Measurements from ENCODE around the gene PAN2. TPM values are rescaled to one million over a fixed set of nuclear protein-coding genes. Genes with fewer than 3 reads are reported as not detected.
"Not testable (repeated sequence)": the region's sequence is repeated elsewhere in the genome, so short reads cannot be mapped to it uniquely, and the experiment has no call there.

The PAN2 gene
- polyA plus RNA-seq, 3 donors, result 8.8 to 120 (median 16.0) TPM

GRCh38 chr12:56350662-56351061 is 16.9 kb upstream of the PAN2 start:
- no peak for TF ChIP-seq CTCF (IDR thresholded peaks at IDR 0.05)
- Histone ChIP-seq H3K4me1 (ENCODE audit: control insufficient read depth in 1 of 2, insufficient read depth in 2 of 2, low read length in 2 of 2) (no peaks in the 10 kb centered on the region), H3K27ac (ENCODE audit: low read depth in 1 of 2, low read length in 2 of 2) (peak overlapping the region in 1 of 2 donors; percentile 43), H3K4me3 (replicated peaks in 1 of 3; ENCODE audit: low read depth in 2 of 3, low read length in 3 of 3) (no peak overlapping the region), H3K9me3 (replicated peaks in 1 of 2; ENCODE audit: control insufficient read depth in 1 of 2, insufficient read depth in 1 of 2, low read length in 2 of 2) (no peaks in the 10 kb centered on the region), H3K79me2 (ENCODE audit: insufficient read depth, low read length) (peaks cover 16% of the 10 kb centered on the region), H3K4me2 (replicated peaks; ENCODE audit: extremely low read depth, low read length, poor library complexity, severe bottlenecking) (no peak overlapping the region), H3K27me3 (ENCODE audit: control insufficient read depth in 2 of 2, insufficient read depth in 2 of 2, low read length in 2 of 2) (no peaks in the 10 kb centered on the region), H4K20me1 (ENCODE audit: insufficient read depth, low read length) (peaks cover 63% of the 10 kb centered on the region), H3K36me3 (replicated peaks in 1 of 2; ENCODE audit: control insufficient read depth in 1 of 2, insufficient read depth in 2 of 2, low read length in 2 of 2) (peaks cover 92 to 98% of the 10 kb centered on the region in 2 donors), H3K9ac (ENCODE audit: insufficient read depth, low read length, poor library complexity, severe bottlenecking) (no peak overlapping the region), H2AFZ (ENCODE audit: insufficient read depth, low read depth, low read length, poor library complexity, severe bottlenecking) (no peak overlapping the region)
- peak overlapping the region in 1 of 7 donors; percentile 77 for H3K27ac Mint-ChIP-seq
- H3K9me3 Mint-ChIP-seq, result no peaks in the 10 kb centered on the region
- WGBS (ENCODE audit: insufficient coverage), result 100% methylated on average over 1 of the region's 2 CpGs
- H3K4me3 Mint-ChIP-seq, result no peak overlapping the region
- intact Hi-C loops (cut with micrococcal nuclease), result no loop called here
- no peaks in the 10 kb centered on the region for H3K4me1 Mint-ChIP-seq
- H3K36me3 Mint-ChIP-seq, result peaks cover 81 to 94% of the 10 kb centered on the region in 2 donors
- no peak for DNase-seq
- H3K27me3 Mint-ChIP-seq (ENCODE audit: low read depth in 3 of 3), result no peaks in the 10 kb centered on the region

- H2AFZ ChIP-seq (ENCODE audit: insufficient read depth, low read depth, low read length, poor library complexity, severe bottlenecking), result no peak overlapping the region
- H3K79me2 ChIP-seq (ENCODE audit: insufficient read depth, low read length), result peaks cover 5% of the 10 kb centered on the region
- H3K4me3 ChIP-seq (replicated peaks in 1 of 3; ENCODE audit: low read depth in 2 of 3, low read length in 3 of 3), result no peak overlapping the region
- peak overlapping the region in 1 of 2 donors; percentile 20 for H3K27ac ChIP-seq (ENCODE audit: low read depth in 1 of 2, low read length in 2 of 2)
- no peaks in the 10 kb centered on the region for H3K4me1 Mint-ChIP-seq
- peak overlapping the region in 2 of 7 donors; percentile 27 to 37 for H3K27ac Mint-ChIP-seq
- H3K36me3 ChIP-seq (replicated peaks in 1 of 2; ENCODE audit: control insufficient read depth in 1 of 2, insufficient read depth in 2 of 2, low read length in 2 of 2), result peaks cover 90 to 97% of the 10 kb centered on the region in 2 donors
- H3K36me3 Mint-ChIP-seq, result peaks cover 72 to 95% of the 10 kb centered on the region in 2 donors
- no peaks in the 10 kb centered on the region for H3K9me3 Mint-ChIP-seq
- no peak for DNase-seq
- no peaks in the 10 kb centered on the region for H3K27me3 ChIP-seq (ENCODE audit: control insufficient read depth in 2 of 2, insufficient read depth in 2 of 2, low read length in 2 of 2)
- H3K4me1 ChIP-seq (ENCODE audit: control insufficient read depth in 1 of 2, insufficient read depth in 2 of 2, low read length in 2 of 2), result no peaks in the 10 kb centered on the region
- H3K9ac ChIP-seq (ENCODE audit: insufficient read depth, low read length, poor library complexity, severe bottlenecking), result no peak overlapping the region
- no peak for TF ChIP-seq CTCF (IDR thresholded peaks at IDR 0.05)
- no peaks in the 10 kb centered on the region for H3K9me3 ChIP-seq (replicated peaks in 1 of 2; ENCODE audit: control insufficient read depth in 1 of 2, insufficient read depth in 1 of 2, low read length in 2 of 2)
- H3K27me3 Mint-ChIP-seq (ENCODE audit: low read depth in 3 of 3), result no peaks in the 10 kb centered on the region
- intact Hi-C loops (cut with micrococcal nuclease), result no loop called here
- WGBS (ENCODE audit: insufficient coverage), result 100% methylated on average over 2 of the region's 5 CpGs
- no peak overlapping the region for H3K4me3 Mint-ChIP-seq
- H4K20me1 ChIP-seq (ENCODE audit: insufficient read depth, low read length), result peaks cover 48% of the 10 kb centered on the region
- H3K4me2 ChIP-seq (replicated peaks; ENCODE audit: extremely low read depth, low read length, poor library complexity, severe bottlenecking), result no peak overlapping the region
Measured at GRCh38 chr12:56348776-56349175, 15.0 kb upstream of the PAN2 start.

- 94% methylated on average over 7 of the region's 9 CpGs for WGBS (ENCODE audit: insufficient coverage)
- peaks cover 83 to 98% of the 10 kb centered on the region in 2 donors for H3K36me3 Mint-ChIP-seq
- Histone ChIP-seq H3K36me3 (replicated peaks in 1 of 2; ENCODE audit: control insufficient read depth in 1 of 2, insufficient read depth in 2 of 2, low read length in 2 of 2) (peaks cover 91 to 98% of the 10 kb centered on the region in 2 donors), H3K27ac (ENCODE audit: low read depth in 1 of 2, low read length in 2 of 2) (peak overlapping the region in 1 of 2 donors; percentile 31), H4K20me1 (ENCODE audit: insufficient read depth, low read length) (peaks cover 41% of the 10 kb centered on the region)
- H3K4me3 Mint-ChIP-seq; H3K9ac ChIP-seq (ENCODE audit: insufficient read depth, low read length, poor library complexity, severe bottlenecking); intact Hi-C loops (cut with micrococcal nuclease); H2AFZ ChIP-seq (ENCODE audit: insufficient read depth, low read depth, low read length, poor library complexity, severe bottlenecking); H3K4me3 ChIP-seq (replicated peaks in 1 of 3; ENCODE audit: low read depth in 2 of 3, low read length in 3 of 3); H3K4me1 Mint-ChIP-seq; DNase-seq; H3K27me3 Mint-ChIP-seq (ENCODE audit: low read depth in 3 of 3); H3K9me3 ChIP-seq (replicated peaks in 1 of 2; ENCODE audit: control insufficient read depth in 1 of 2, insufficient read depth in 1 of 2, low read length in 2 of 2); H3K9me3 Mint-ChIP-seq; H3K4me2 ChIP-seq (replicated peaks; ENCODE audit: extremely low read depth, low read length, poor library complexity, severe bottlenecking); H3K79me2 ChIP-seq (ENCODE audit: insufficient read depth, low read length); H3K27me3 ChIP-seq (ENCODE audit: control insufficient read depth in 2 of 2, insufficient read depth in 2 of 2, low read length in 2 of 2); H3K4me1 ChIP-seq (ENCODE audit: control insufficient read depth in 1 of 2, insufficient read depth in 2 of 2, low read length in 2 of 2): not testable (repeated sequence)
- H3K27ac Mint-ChIP-seq, result peak overlapping the region in 4 of 7 donors; percentile 10 to 56 (median 40)
Measured at GRCh38 chr12:56347255-56347654, 13.5 kb upstream of the PAN2 start.

Data from CD14-positive monocyte (primary cell).